IMR-90 (cell line): Measurements from ENCODE around the gene SLC35B3. TPM values are rescaled to one million over a fixed set of nuclear protein-coding genes. Genes with fewer than 3 reads are reported as not detected.

Source experiments
- ATAC-seq: fragments of 200-7000 bp; cut with Tn5 transposase; 2 replicates; pipeline ENCODE4 v1.9.1; 2020; ENCODE audit warnings: low read depth, mild to moderate bottlenecking, moderate library complexity
- BruUV-seq: library from RNA; stranded (reverse); fragments of 400-500 nt; replicated peaks from 2 replicates; lab custom pipeline; 2021; lab: Mats Ljungman, UMichigan
- CTCF ChIA-PET: fragments of 300-600 bp; formaldehyde crosslinking; extraction: SDS; loops from one replicate; lab custom pipeline; 2021; ENCODE audit warnings: antibody characterized with exemption; lab: Yijun Ruan, JAX
- POLR2A ChIA-PET: fragments of 300-600 bp; sonication (Branson Sonifier 250); formaldehyde crosslinking; loops from one replicate; lab custom pipeline; 2022; ENCODE audit warnings: antibody characterized with exemption; ENCODE audit not compliant: unreplicated experiment; lab: Charles Lee
- DNase-seq: peaks from one replicate; pipeline ENCODE4 v3.0.0; 2013
- H2AFZ ChIP-seq: replicated peaks from 2 replicates; pipeline ENCODE3; 2013; ENCODE audit warnings: low read length, mild to moderate bottlenecking; ENCODE audit not compliant: poor library complexity
- H2AK5ac ChIP-seq: 2 replicates; pipeline ENCODE4 v1.6.1; 2013; ENCODE audit warnings: low read depth, low read length, inconsistent platforms
- H2AK9ac ChIP-seq: replicated peaks from 2 replicates; pipeline ENCODE3; 2013; ENCODE audit warnings: mild to moderate bottlenecking, low read depth, low read length, moderate library complexity; ENCODE audit not compliant: poor library complexity
- H2BK120ac ChIP-seq: 2 replicates; pipeline ENCODE4 v1.6.1; 2013; ENCODE audit warnings: low read depth, low read length, inconsistent platforms
- H2BK15ac ChIP-seq: 3 replicates; pipeline ENCODE4 v1.6.1; 2013; ENCODE audit warnings: low read depth, low read length, inconsistent platforms
- H2BK20ac ChIP-seq: 2 replicates; pipeline ENCODE4 v1.6.1; 2013; ENCODE audit warnings: low read depth, mild to moderate bottlenecking, inconsistent platforms, low read length, moderate library complexity
- H2BK5ac ChIP-seq: 2 replicates; pipeline ENCODE4 v1.6.1; 2013; ENCODE audit warnings: mild to moderate bottlenecking, low read depth, low read length, inconsistent platforms; ENCODE audit not compliant: poor library complexity, severe bottlenecking
- H3K14ac ChIP-seq: replicated peaks from 2 replicates; pipeline ENCODE4 v1.6.1; 2013; ENCODE audit warnings: low read depth, low read length, inconsistent platforms
- H3K18ac ChIP-seq: 2 replicates; pipeline ENCODE4 v1.6.1; 2013; ENCODE audit warnings: low read depth, low read length, control low read depth
- H3K23ac ChIP-seq: 2 replicates; pipeline ENCODE4 v1.6.1; 2013; ENCODE audit warnings: low read depth, low read length, inconsistent platforms
- H3K27ac ChIP-seq: 2 replicates; pipeline ENCODE4 v1.5.1; 2013; ENCODE audit warnings: mild to moderate bottlenecking, control low read depth, low read length; ENCODE audit not compliant: insufficient read depth
- H3K27me3 ChIP-seq: 2 replicates; pipeline ENCODE4 v1.6.1; 2013; ENCODE audit warnings: low read length; ENCODE audit not compliant: control insufficient read depth, insufficient read depth
- H3K36me3 ChIP-seq: 2 replicates; pipeline ENCODE4 v1.6.1; 2013; ENCODE audit warnings: low read length, mixed read lengths; ENCODE audit not compliant: control insufficient read depth, insufficient read depth
- H3K4ac ChIP-seq: 2 replicates; pipeline ENCODE4 v1.6.1; 2013; ENCODE audit warnings: low read depth, low read length, inconsistent platforms
- H3K4me1 ChIP-seq: 2 replicates; pipeline ENCODE4 v1.6.1; 2013; ENCODE audit warnings: low read length, mixed read lengths; ENCODE audit not compliant: control insufficient read depth, insufficient read depth
- H3K4me2 ChIP-seq: 2 replicates; pipeline ENCODE4 v1.6.1; 2013; ENCODE audit warnings: low read depth, mild to moderate bottlenecking, control low read depth, low read length, moderate library complexity
- H3K4me3 ChIP-seq: 2 replicates; pipeline ENCODE4 v1.5.1; 2013; ENCODE audit warnings: low read depth, mild to moderate bottlenecking, control low read depth, low read length, moderate library complexity; ENCODE audit not compliant: insufficient read depth
- H3K56ac ChIP-seq: 2 replicates; pipeline ENCODE4 v1.6.1; 2013; ENCODE audit warnings: low read length, inconsistent platforms; ENCODE audit not compliant: insufficient read depth; ENCODE audit errors: extremely low read depth
- H3K79me1 ChIP-seq, 2 experiments: 2 replicates each; pipeline ENCODE4 v1.6.1; 2013; ENCODE audit warnings: low read length in 2 of 2, inconsistent platforms in 1 of 2, low read depth in 1 of 2
- H3K9ac ChIP-seq: 2 replicates; pipeline ENCODE4 v1.6.1; 2013; ENCODE audit warnings: low read depth, low read length, control low read depth
- H3K9me1 ChIP-seq: 2 replicates; pipeline ENCODE4 v1.6.1; 2013; ENCODE audit warnings: low read length, inconsistent platforms; ENCODE audit not compliant: insufficient read depth
- H3K9me3 ChIP-seq: 2 replicates; pipeline ENCODE4 v1.6.1; 2013; ENCODE audit warnings: low read length; ENCODE audit not compliant: control insufficient read depth, insufficient read depth
- H4K20me1 ChIP-seq: 2 replicates; pipeline ENCODE4 v1.6.1; 2013; ENCODE audit warnings: low read length, inconsistent platforms; ENCODE audit not compliant: insufficient read depth
- H4K5ac ChIP-seq: 2 replicates; pipeline ENCODE4 v1.6.1; 2013; ENCODE audit warnings: mild to moderate bottlenecking, low read depth, low read length, control low read depth
- H4K8ac ChIP-seq, 2 experiments: 2 replicates each; pipeline ENCODE4 v1.6.1; 2013; ENCODE audit warnings: low read depth in 2 of 2, low read length in 2 of 2, control low read depth in 1 of 2, inconsistent platforms in 1 of 2
- H4K91ac ChIP-seq: 2 replicates; pipeline ENCODE4 v1.6.1; 2013; ENCODE audit warnings: low read depth, low read length, inconsistent platforms; ENCODE audit not compliant: insufficient read depth
- BHLHE40 ChIP-seq: fragments of 150-350 bp; IDR thresholded peaks from 2 replicates; pipeline ENCODE4 v1.6.1; 2016; ENCODE audit warnings: mild to moderate bottlenecking, low read depth, low read length
- FOS ChIP-seq: fragments of 150-350 bp; IDR thresholded peaks from 2 replicates; pipeline ENCODE4 v1.6.1; 2016; ENCODE audit warnings: low read depth, low read length
- MAFK ChIP-seq: IDR thresholded peaks from 2 replicates; pipeline ENCODE4 v1.6.1; 2012; ENCODE audit warnings: low read depth, low read length, improper control_type of control experiment
- MAZ ChIP-seq: IDR thresholded peaks from 2 replicates; pipeline ENCODE4 v1.6.1; 2012; ENCODE audit warnings: low read depth, mild to moderate bottlenecking, low read length, improper control_type of control experiment, moderate library complexity, borderline replicate concordance
- NFE2L2 ChIP-seq: fragments of 150-350 bp; IDR thresholded peaks from 2 replicates; pipeline ENCODE4 v1.6.1; 2016; ENCODE audit warnings: low read depth, mild to moderate bottlenecking, low read length
- POLR2A ChIP-seq: IDR thresholded peaks from 2 replicates; pipeline ENCODE4 v1.6.1; 2012; ENCODE audit warnings: mild to moderate bottlenecking, low read depth, low read length
- RCOR1 ChIP-seq: IDR thresholded peaks from 2 replicates; pipeline ENCODE4 v1.6.1; 2012; ENCODE audit warnings: mild to moderate bottlenecking, low read length, improper control_type of control experiment; ENCODE audit not compliant: insufficient replicate concordance
- RFX5 ChIP-seq: IDR thresholded peaks from 2 replicates; pipeline ENCODE4 v1.8.0; 2012; ENCODE audit warnings: low read depth, mild to moderate bottlenecking, low read length, moderate library complexity
- SMC3 ChIP-seq: fragments of 150-350 bp; IDR thresholded peaks from 2 replicates; pipeline ENCODE4 v1.6.1; 2016; ENCODE audit warnings: low read depth, mild to moderate bottlenecking, antibody characterized with exemption, low read length, moderate library complexity
- WGBS, 2 experiments: methylation state at CpG; one replicate each; pipeline versions ENCODE4 v1.1.5 to v1.1.7; 2013; ENCODE audit warnings: missing lambda C conversion rate in 2 of 2; ENCODE audit not compliant: insufficient read length in 1 of 2; ENCODE audit errors: extremely low coverage in 2 of 2; 5-methylcytosine and 5-hydroxymethylcytosine counted together
- dilution Hi-C: fragments of 300-500 bp; cut with HindIII; formaldehyde crosslinking; loops from one replicate; pipeline ENCODE4 v1.14.3; 2018; ENCODE audit warnings: low sequenced_read_pairs; ENCODE audit not compliant: unreplicated experiment
- in situ Hi-C: fragments of 300-500 bp; cut with MboI; formaldehyde crosslinking; loops from 3 replicates; pipeline ENCODE4 v1.14.3; 2019; ENCODE audit warnings: low sequenced_read_pairs, inconsistent platforms, mixed read lengths
- intact Hi-C: fragments of 100-400 bp; cut with micrococcal nuclease; formaldehyde crosslinking; loops from 2 replicates; pipeline ENCODE4 v1.10.0; 2022
- polyA plus RNA-seq, 3 experiments: library from polyadenylated mRNA; depleted of rRNA; stranded (reverse); fragments of >200 nt; gene quantifications; 2 replicates each; pipeline ENCODE4 v1.2.3, GENCODE V29; 2012; ENCODE audit warnings: low replicate concordance in 1 of 3
- total RNA-seq: library from RNA; depleted of rRNA; stranded (reverse); fragments of >200 nt; gene quantifications from 2 replicates; pipeline ENCODE4 v1.2.3, GENCODE V29; 2012
- TF ChIP-seq, protein P1 (sequence below): fragments of 150-350 bp; IDR thresholded peaks from 2 replicates; pipeline ENCODE4 v1.6.1; 2016; ENCODE audit warnings: low read depth, mild to moderate bottlenecking, low read length, moderate library complexity, borderline replicate concordance
- TF ChIP-seq, protein P2 (sequence below): conservative IDR thresholded peaks from 2 replicates; pipeline ENCODE4 v1.5.1; 2012; ENCODE audit warnings: mild to moderate bottlenecking, low read depth, low read length, improper control_type of control experiment

SLC35B3 gene
- total and polyA plus RNA-seq, 2 of the 4 experiments (the other 2 are of a cell fraction): 19.0 to 21.1 TPM

DNA sequence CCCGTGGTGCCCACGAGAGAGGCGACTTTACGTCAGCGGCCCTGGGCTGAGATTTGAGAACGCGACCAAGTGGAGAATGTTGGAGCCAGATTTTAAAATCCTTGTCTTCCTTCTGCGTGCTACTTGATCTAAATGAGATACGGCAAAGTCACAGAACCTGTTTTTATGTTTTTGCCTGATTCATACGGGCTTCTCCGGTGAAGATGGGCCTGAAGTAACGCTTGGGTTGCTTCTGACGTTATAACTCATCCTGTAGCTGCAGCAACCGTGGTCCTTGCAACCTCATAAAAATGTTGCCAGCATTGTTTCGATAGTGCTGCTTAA lies 462 bp upstream of the SLC35B3 start:
- H3K9ac ChIP-seq: peak overlapping the region; percentile 89
- peaks cover 10% of the 10 kb centered on the region; the same call in 1 of the 2 replicates for H3K4me1 ChIP-seq
- peaks cover 15 to 25% of the 10 kb centered on the region in 2 experiments; a peak in 3 of 4 replicates for H3K79me1 ChIP-seq
- no peak for ATAC-seq
- ChIA-PET CTCF (no interaction called here), POLR2A (interaction anchor here (1.1 to 1.3 kb wide), 2 partner anchors 11 to 12 kb away, joined by 3 to 4 read pairs; no protein-coding TSS in a partner anchor)
- H3K9me1 ChIP-seq: no peaks in the 10 kb centered on the region
- in situ Hi-C loops: loop anchor here (25.0 kb wide), 1 partner anchor 1976 kb away; the partner anchor contains the start of gene TFAP2A
- H2AK9ac ChIP-seq: peak overlapping the region; percentile 88
- dilution Hi-C loops: no loop called here
- no peak overlapping the region for H2BK20ac ChIP-seq
- H2BK5ac ChIP-seq: peak overlapping the region; percentile 73
- peak overlapping the region; percentile 99 for H4K5ac ChIP-seq
- TF ChIP-seq POLR2A (no peak), BHLHE40 (no peak), MAFK (no peak), RFX5 (no peak), MAZ (no peak), RCOR1 (no peak), SMC3 (no peak), NFE2L2 (no peak), FOS (no peak)
- TF ChIP-seq, protein P1, sequence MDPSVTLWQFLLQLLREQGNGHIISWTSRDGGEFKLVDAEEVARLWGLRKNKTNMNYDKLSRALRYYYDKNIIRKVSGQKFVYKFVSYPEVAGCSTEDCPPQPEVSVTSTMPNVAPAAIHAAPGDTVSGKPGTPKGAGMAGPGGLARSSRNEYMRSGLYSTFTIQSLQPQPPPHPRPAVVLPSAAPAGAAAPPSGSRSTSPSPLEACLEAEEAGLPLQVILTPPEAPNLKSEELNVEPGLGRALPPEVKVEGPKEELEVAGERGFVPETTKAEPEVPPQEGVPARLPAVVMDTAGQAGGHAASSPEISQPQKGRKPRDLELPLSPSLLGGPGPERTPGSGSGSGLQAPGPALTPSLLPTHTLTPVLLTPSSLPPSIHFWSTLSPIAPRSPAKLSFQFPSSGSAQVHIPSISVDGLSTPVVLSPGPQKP: no peak
- TF ChIP-seq, protein P2, sequence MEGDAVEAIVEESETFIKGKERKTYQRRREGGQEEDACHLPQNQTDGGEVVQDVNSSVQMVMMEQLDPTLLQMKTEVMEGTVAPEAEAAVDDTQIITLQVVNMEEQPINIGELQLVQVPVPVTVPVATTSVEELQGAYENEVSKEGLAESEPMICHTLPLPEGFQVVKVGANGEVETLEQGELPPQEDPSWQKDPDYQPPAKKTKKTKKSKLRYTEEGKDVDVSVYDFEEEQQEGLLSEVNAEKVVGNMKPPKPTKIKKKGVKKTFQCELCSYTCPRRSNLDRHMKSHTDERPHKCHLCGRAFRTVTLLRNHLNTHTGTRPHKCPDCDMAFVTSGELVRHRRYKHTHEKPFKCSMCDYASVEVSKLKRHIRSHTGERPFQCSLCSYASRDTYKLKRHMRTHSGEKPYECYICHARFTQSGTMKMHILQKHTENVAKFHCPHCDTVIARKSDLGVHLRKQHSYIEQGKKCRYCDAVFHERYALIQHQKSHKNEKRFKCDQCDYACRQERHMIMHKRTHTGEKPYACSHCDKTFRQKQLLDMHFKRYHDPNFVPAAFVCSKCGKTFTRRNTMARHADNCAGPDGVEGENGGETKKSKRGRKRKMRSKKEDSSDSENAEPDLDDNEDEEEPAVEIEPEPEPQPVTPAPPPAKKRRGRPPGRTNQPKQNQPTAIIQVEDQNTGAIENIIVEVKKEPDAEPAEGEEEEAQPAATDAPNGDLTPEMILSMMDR: no peak
- peak overlapping the region; percentile 90 for H3K4me2 ChIP-seq
- H3K4me3 ChIP-seq: peak overlapping the region; percentile 91
- peaks cover 2% of the 10 kb centered on the region; the same call in 1 of the 2 replicates for H3K36me3 ChIP-seq
- no peak overlapping the region for H3K23ac ChIP-seq
- peak overlapping the region; percentile 53; the same call in 1 of the 2 replicates for H3K18ac ChIP-seq
- H3K27me3 ChIP-seq: no peaks in the 10 kb centered on the region
- WGBS, 2 experiments: 70% methylated on average over 5 of the region's 15 CpGs; no CpG with 5 or more reads in 1 of the 2 experiments
- H2BK120ac ChIP-seq: peak overlapping the region; percentile 17; the same call in 1 of the 2 replicates
- H3K27ac ChIP-seq: peak overlapping the region; percentile 86
- peak; percentile 3 for DNase-seq
- no TSS peak for BruUV-seq
- H3K14ac ChIP-seq: peak overlapping the region; percentile 96
- H4K91ac ChIP-seq: peak overlapping the region; percentile 91
- H3K4ac ChIP-seq: peak overlapping the region; percentile 88
- H4K20me1 ChIP-seq: peaks cover 5% of the 10 kb centered on the region; the same call in 1 of the 2 replicates
- peak overlapping the region; percentile 48; the same call in 1 of the 2 replicates for H2AK5ac ChIP-seq
- H4K8ac ChIP-seq: peak overlapping the region; percentile 99 to 100
- peak overlapping the region; percentile 99 for H2AFZ ChIP-seq
- intact Hi-C loops: no loop called here
- no peak overlapping the region for H2BK15ac ChIP-seq
- H3K56ac ChIP-seq: peak overlapping the region; percentile 58; the same call in 1 of the 2 replicates
- no peaks in the 10 kb centered on the region for H3K9me3 ChIP-seq
